Activated CD4-positive, alpha-beta T cell treated with anti-CD3 and anti-CD28 coated beads for 36 hours (primary cell): ENCODE results near the gene NLRP3. TPM values are rescaled to one million over a fixed set of nuclear protein-coding genes. Genes with fewer than 3 reads are reported as not detected.

Experiments used
- ATAC-seq: fragments of 200-7000 bp; cut with Tn5 transposase; one replicate; pipeline ENCODE4 v1.10.0; 2021; ENCODE audit warnings: mild to moderate bottlenecking, moderate library complexity
- CTCF ChIA-PET: fragments of 350-600 bp; sonication (Branson Sonifier 250); formaldehyde crosslinking; loops from one replicate; lab custom pipeline; 2021; ENCODE audit warnings: antibody characterized with exemption; lab: Charles Lee
- POLR2A ChIA-PET: fragments of 350-600 bp; sonication (Branson Sonifier 250); formaldehyde crosslinking; loops from one replicate; lab custom pipeline; 2021; ENCODE audit warnings: antibody characterized with exemption, inconsistent platforms; lab: Charles Lee
- DNase-seq: peaks from one replicate; pipeline ENCODE4 v3.0.0-alpha.2; 2020
- H3K27ac Mint-ChIP-seq: one replicate; pipeline ENCODE4 v1.8.0; 2021; ENCODE audit warnings: mixed read lengths
- H3K27me3 Mint-ChIP-seq: one replicate; pipeline ENCODE4 v1.8.0; 2021; ENCODE audit warnings: mixed read lengths
- H3K36me3 Mint-ChIP-seq: one replicate; pipeline ENCODE4 v1.8.0; 2021; ENCODE audit warnings: low read depth, mixed read lengths
- H3K4me1 Mint-ChIP-seq: one replicate; pipeline ENCODE4 v1.8.0; 2021; ENCODE audit warnings: mixed read lengths
- H3K4me3 Mint-ChIP-seq: one replicate; pipeline ENCODE4 v1.8.0; 2021; ENCODE audit warnings: mild to moderate bottlenecking, moderate library complexity, mixed read lengths
- H3K9me3 Mint-ChIP-seq: one replicate; pipeline ENCODE4 v1.8.0; 2021; ENCODE audit warnings: low read depth, mixed read lengths
- intact Hi-C, 2 experiments: fragments of 100-400 bp; cut with DNase I in 1 of 2; cut with micrococcal nuclease in 1 of 2; formaldehyde crosslinking; loops; one replicate each; pipeline versions ENCODE4 v1.14.2 to v1.15.1; 2022 to 2024; cut with DNase I, micrococcal nuclease
- total RNA-seq, 2 experiments: library from RNA; stranded (reverse); gene quantifications; one replicate each; pipeline ENCODE4 v1.2.3, GENCODE V29; 2021

NLRP3 gene
- total RNA-seq, 2 experiments from 2014 or later, result 1.0 to 1.5 TPM

DNA sequence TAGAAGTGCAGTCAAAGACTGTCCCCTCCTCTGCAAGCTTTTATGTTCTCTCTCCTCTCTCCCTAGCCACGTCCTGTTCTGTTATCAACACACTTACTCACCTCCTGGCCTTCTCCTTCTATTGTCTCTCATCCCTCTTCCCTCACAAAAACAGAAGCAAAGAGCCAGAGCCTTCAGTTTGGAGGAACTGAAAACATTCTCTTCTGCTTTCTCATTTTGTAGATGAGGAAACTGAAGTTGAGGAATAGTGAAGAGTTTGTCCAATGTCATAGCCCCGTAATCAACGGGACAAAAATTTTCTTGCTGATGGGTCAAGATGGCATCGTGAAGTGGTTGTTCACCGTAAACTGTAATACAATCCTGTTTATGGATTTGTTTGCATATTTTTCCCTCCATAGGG lies 1.9 kb downstream of the NLRP3 start:
- Mint-ChIP-seq H3K27ac (no peak overlapping the region), H3K27me3 (peaks cover 2% of the 10 kb centered on the region), H3K4me3 (no peak overlapping the region), H3K36me3 (no peaks in the 10 kb centered on the region), H3K9me3 (no peaks in the 10 kb centered on the region), H3K4me1 (peaks cover 51% of the 10 kb centered on the region)
- POLR2A ChIA-PET, result no interaction called here
- DNase-seq (no peak), ATAC-seq (no peak)
- CTCF ChIA-PET, result interaction anchor here (1.5 to 3.2 kb wide), 3 partner anchors 24 to 45 kb away, joined by 3 to 12 read pairs (median 6); no protein-coding TSS in a partner anchor
- intact Hi-C loops, result no loop called here

DNA sequence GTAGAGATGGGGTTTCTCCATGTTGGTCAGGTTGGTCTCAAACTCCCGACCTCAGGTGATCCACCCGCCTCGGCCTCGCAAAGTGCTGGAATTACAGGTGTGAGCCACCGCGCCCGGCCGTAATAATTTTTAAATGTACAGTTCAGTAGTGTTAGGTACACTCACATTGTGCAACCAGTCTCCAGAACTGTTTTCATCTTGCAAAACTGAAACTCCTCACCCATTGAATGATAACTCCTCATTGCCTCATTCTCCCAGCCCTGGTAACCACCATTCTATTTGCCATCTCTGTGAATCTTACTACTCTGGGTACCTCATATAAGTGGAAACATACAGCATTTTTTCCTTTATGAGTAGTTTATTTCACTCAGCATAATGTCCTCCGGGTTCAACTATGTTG lies 3.4 kb downstream of the NLRP3 start:
- peaks cover 2% of the 10 kb centered on the region for H3K27me3 Mint-ChIP-seq
- no peak overlapping the region for H3K4me3 Mint-ChIP-seq
- no peak overlapping the region for H3K27ac Mint-ChIP-seq
- intact Hi-C loops, result no loop called here
- peaks cover 51% of the 10 kb centered on the region for H3K4me1 Mint-ChIP-seq
- ChIA-PET POLR2A (no interaction called here), CTCF (interaction anchor here (0.6 kb wide), 1 partner anchor 29 kb away, joined by 3 read pairs; no protein-coding TSS in a partner anchor)
- H3K9me3 Mint-ChIP-seq, result no peaks in the 10 kb centered on the region
- ATAC-seq (no peak), DNase-seq (no peak)
- peaks cover 4% of the 10 kb centered on the region for H3K36me3 Mint-ChIP-seq

DNA sequence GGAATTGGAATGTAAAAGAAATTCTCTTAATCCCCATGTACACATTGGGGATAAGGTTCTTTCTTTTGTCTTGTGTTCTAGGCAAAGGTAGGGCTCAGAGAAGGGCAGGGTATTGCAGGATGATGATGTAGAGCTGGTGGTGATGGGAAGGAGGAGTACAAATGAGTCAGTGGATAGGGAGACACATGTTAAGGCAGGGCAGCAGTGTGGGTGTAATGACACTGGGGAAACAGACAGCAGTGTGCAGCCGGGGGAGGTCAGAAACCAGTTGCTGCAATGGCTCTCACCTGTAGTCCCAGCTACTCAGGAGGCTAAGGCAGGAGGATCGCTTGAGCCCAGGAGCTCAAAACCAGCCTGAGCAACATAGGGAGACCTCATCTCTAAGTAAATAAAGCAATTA lies 5.1 kb downstream of the NLRP3 start:
- Mint-ChIP-seq H3K9me3 (no peaks in the 10 kb centered on the region), H3K4me1 (peaks cover 37% of the 10 kb centered on the region), H3K27ac (no peak overlapping the region), H3K36me3 (peaks cover 14% of the 10 kb centered on the region), H3K4me3 (no peak overlapping the region), H3K27me3 (peaks cover 2% of the 10 kb centered on the region)
- DNase-seq (peak; percentile 72), ATAC-seq (peak; percentile 98)
- POLR2A ChIA-PET, result no interaction called here
- CTCF ChIA-PET, result interaction anchor here (1.1 to 1.7 kb wide), 2 partner anchors 31 to 60 kb away, joined by 3 to 5 read pairs; no protein-coding TSS in a partner anchor
- intact Hi-C loops, result loop anchor here in 1 of 2 experiments (1.0 kb wide), 1 partner anchor 31 kb away; no protein-coding TSS in a partner anchor

DNA sequence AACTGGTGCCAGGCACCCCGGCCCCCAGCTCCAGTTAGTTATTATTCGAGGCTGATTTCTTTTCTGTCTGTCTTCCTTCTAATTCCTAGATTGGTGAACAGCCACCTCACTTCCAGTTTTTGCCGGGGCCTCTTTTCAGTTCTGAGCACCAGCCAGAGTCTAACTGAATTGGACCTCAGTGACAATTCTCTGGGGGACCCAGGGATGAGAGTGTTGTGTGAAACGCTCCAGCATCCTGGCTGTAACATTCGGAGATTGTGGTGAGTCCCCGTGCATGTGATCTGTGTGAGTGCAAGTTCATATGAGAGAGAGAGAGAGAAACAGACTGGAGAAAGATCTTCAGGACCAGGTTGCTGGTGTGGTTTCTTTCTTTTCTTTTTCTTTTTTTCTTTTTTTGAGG lies 13.5 kb downstream of the NLRP3 start:
- POLR2A ChIA-PET, result no interaction called here
- Mint-ChIP-seq H3K27me3 (no peaks in the 10 kb centered on the region), H3K9me3 (no peaks in the 10 kb centered on the region), H3K27ac (no peak overlapping the region), H3K4me3 (no peak overlapping the region), H3K36me3 (peaks cover 22% of the 10 kb centered on the region), H3K4me1 (peaks cover 3% of the 10 kb centered on the region)
- DNase-seq, result no peak
- no peak for ATAC-seq
- CTCF ChIA-PET, result no interaction called here
- intact Hi-C loops, result no loop called here

DNA sequence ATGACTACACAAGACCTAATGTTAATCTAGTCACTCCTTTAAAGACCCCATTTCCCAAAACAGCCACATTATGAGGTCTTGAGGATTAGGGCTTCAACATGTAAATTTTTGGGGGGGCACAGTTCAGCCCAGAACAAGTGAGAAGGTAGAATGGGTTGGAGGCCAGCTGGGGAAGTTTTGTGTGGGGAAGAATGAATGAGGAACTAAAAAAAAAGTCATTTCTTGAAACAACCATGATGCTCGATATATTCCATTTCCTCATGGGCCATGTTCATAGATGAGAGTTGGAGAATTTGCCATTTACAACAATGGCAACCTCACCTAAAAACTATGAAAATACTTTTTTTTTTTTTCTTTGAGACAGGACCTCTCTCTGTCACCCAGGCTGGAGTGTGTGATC lies 14.5 kb downstream of the NLRP3 start:
- intact Hi-C loops, result no loop called here
- Mint-ChIP-seq H3K36me3 (peaks cover 18% of the 10 kb centered on the region), H3K4me1 (peaks cover 3% of the 10 kb centered on the region), H3K27ac (no peak overlapping the region), H3K27me3 (no peaks in the 10 kb centered on the region), H3K4me3 (no peak overlapping the region), H3K9me3 (no peaks in the 10 kb centered on the region)
- POLR2A ChIA-PET, result no interaction called here
- no peak for DNase-seq
- ATAC-seq, result no peak
- CTCF ChIA-PET, result interaction anchor here (1.2 kb wide), 1 partner anchor 49 kb away, joined by 3 read pairs; no protein-coding TSS in a partner anchor

DNA sequence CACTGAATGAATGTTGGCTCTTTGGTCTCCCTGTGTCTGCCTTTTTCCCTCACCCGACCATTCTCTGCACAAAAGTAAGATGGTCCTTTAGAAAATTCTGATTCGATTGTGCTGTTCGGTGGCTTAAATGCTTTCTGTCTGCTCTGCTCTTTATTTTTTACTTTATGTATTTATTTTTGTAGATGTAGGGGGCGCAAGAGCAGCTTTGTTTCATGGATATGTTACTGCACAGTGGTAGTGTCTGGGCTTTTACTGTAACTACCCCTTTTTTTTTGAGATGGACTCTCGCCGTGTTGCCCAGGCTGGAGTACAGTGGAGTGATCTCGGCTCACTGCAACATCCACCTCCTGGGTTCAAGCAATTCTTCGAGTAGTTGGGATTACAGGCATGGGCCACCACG lies 15.7 kb downstream of the NLRP3 start:
- CTCF ChIA-PET, result interaction anchor here (1.0 kb wide), 1 partner anchor 40 kb away, joined by 3 read pairs; no protein-coding TSS in a partner anchor
- H3K36me3 Mint-ChIP-seq, result peaks cover 17% of the 10 kb centered on the region
- ATAC-seq, result no peak

DNA sequence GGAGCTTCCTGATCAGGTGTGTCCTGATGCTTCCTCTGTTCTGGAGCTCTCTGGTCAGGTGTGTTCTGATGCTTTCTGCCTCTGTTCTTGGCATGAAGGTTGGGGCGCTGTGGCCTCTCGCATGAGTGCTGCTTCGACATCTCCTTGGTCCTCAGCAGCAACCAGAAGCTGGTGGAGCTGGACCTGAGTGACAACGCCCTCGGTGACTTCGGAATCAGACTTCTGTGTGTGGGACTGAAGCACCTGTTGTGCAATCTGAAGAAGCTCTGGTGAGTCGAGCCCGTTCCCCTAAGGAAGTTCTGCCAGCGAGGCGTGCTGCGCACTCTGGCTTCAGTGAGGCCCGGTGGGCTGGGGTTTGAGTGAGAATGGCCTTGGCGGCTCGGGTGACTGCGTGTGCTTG lies 18.0 kb downstream of the NLRP3 start:
- Mint-ChIP-seq H3K4me3 (no peak overlapping the region), H3K27me3 (no peaks in the 10 kb centered on the region), H3K4me1 (peaks cover 3% of the 10 kb centered on the region), H3K27ac (no peak overlapping the region), H3K36me3 (peaks cover 16% of the 10 kb centered on the region), H3K9me3 (no peaks in the 10 kb centered on the region)
- ChIA-PET POLR2A (no interaction called here), CTCF (no interaction called here)
- DNase-seq (no peak), ATAC-seq (no peak)
- intact Hi-C loops, result no loop called here

More for the DNA sequence above, 15.7 kb downstream of the NLRP3 start:
- intact Hi-C loops, result no loop called here
- Mint-ChIP-seq H3K4me1 (peaks cover 3% of the 10 kb centered on the region), H3K4me3 (no peak overlapping the region), H3K9me3 (no peaks in the 10 kb centered on the region), H3K27ac (no peak overlapping the region), H3K27me3 (no peaks in the 10 kb centered on the region)
- DNase-seq, result no peak
- POLR2A ChIA-PET, result no interaction called here

DNA sequence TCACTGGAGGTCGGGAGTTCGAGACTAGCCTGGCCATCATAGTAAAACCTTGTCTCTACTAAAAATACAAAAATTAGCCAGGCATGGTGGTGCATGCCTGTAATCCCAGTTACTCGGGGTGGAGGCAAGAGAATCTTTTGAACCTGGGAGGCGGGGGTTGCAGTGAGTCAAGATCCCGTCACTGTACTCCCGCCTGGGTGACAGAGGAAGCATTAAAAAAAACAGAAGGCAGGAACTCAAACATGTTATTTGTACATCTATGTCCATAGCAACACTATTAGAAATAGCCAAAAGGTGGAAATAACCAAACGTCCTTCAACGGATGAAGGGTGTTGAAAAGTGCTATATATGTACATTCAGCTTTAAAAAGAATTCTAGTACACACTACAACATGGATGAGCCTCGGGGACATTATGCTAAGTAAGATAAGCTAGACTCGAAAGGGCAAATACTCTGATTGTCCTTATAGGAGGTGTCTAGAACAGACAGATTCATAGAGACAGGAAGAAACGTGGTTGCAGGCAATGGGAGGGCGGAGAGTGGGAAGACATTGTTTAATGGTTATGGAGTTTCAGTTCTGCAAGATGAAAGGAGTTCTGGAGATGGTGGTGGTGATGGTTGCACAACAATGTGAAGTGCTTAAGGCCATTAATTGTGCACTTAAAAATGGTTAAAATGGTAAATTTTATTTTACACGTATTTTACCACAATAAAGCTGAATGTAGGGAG lies 19.2 kb downstream of the NLRP3 start:
- POLR2A ChIA-PET, result no interaction called here
- Mint-ChIP-seq H3K4me1 (peaks cover 4% of the 10 kb centered on the region), H3K4me3 (no peak overlapping the region), H3K27me3 (no peaks in the 10 kb centered on the region), H3K9me3 (no peaks in the 10 kb centered on the region), H3K27ac (no peak overlapping the region), H3K36me3 (peaks cover 21% of the 10 kb centered on the region)
- ATAC-seq (no peak), DNase-seq (no peak)
- intact Hi-C loops, result no loop called here
- CTCF ChIA-PET, result interaction anchor here (1.6 kb wide), 1 partner anchor 45 kb away, joined by 5 read pairs; no protein-coding TSS in a partner anchor

DNA sequence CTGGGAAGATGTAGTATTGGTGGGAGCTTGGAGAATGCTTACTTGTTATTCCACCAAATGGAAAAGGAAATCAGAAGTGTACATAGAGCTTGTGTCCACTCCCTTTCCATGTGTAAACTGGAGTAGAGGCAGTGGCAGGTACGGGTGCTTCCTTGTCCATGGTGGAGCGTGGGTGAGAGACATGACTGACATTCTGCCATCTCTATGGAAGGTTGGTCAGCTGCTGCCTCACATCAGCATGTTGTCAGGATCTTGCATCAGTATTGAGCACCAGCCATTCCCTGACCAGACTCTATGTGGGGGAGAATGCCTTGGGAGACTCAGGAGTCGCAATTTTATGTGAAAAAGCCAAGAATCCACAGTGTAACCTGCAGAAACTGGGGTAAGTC lies 19.8 kb downstream of the NLRP3 start:
- no peaks in the 10 kb centered on the region for H3K9me3 Mint-ChIP-seq
- ChIA-PET CTCF (interaction anchor here (1.6 kb wide), 1 partner anchor 45 kb away, joined by 5 read pairs; no protein-coding TSS in a partner anchor), POLR2A (no interaction called here)
- DNase-seq (no peak), ATAC-seq (no peak)
- H3K27me3 Mint-ChIP-seq, result no peaks in the 10 kb centered on the region
- no peak overlapping the region for H3K27ac Mint-ChIP-seq
- no peak overlapping the region for H3K4me3 Mint-ChIP-seq
- H3K4me1 Mint-ChIP-seq, result peaks cover 2% of the 10 kb centered on the region
- peaks cover 18% of the 10 kb centered on the region for H3K36me3 Mint-ChIP-seq
- intact Hi-C loops, result no loop called here

DNA sequence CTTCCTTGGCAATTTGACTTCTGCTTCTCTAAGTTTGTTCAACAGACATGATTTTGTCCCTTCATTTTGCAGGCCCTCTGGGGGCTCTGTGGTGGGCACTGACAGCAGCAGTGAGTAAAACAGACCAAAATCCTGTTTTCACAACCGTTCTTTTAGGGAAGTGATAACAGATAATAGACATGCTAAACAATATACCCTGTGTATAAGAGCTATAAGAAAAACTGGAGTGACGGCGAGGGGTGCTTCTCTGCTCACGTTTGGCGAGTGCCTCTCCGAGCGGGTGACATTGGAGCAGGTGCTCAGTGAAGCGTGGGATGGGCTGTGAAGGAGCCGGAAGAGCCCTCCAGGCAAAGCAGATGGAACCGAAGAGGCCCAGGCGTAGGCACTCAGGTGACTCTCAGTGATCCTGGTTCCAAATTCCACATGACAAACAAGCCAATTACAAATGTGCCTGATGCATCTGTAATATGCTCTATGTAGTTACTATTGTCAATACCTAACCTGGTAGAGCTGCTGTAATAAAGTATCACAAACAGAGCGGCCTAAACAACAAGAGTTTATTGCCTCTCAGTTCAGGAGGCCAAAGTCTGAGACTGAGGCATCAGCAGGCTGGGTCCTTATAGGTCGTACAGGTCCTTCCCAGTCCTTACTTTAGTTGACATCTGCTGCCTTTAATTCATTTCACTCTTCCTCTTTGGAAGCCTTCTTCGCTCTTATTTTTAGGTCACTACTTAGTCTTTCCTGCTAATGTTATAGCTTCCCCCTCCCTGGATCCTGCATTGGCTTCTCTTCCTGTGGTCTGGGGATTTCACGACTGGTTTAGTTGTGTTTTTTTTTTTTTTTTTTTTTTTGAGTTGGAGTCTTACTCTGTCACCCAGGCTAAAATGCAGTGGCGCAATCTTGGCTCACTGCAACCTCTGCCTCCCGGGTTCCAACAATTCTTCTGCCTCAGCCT lies 21.9 kb downstream of the NLRP3 start:
- H3K27me3 Mint-ChIP-seq, result no peaks in the 10 kb centered on the region
- no peak overlapping the region for H3K4me3 Mint-ChIP-seq
- H3K27ac Mint-ChIP-seq, result no peak overlapping the region
- intact Hi-C loops, result no loop called here
- DNase-seq (no peak), ATAC-seq (no peak)
- peaks cover 2% of the 10 kb centered on the region for H3K4me1 Mint-ChIP-seq
- CTCF ChIA-PET, result no interaction called here
- no peaks in the 10 kb centered on the region for H3K9me3 Mint-ChIP-seq
- peaks cover 16% of the 10 kb centered on the region for H3K36me3 Mint-ChIP-seq
- POLR2A ChIA-PET, result no interaction called here

DNA sequence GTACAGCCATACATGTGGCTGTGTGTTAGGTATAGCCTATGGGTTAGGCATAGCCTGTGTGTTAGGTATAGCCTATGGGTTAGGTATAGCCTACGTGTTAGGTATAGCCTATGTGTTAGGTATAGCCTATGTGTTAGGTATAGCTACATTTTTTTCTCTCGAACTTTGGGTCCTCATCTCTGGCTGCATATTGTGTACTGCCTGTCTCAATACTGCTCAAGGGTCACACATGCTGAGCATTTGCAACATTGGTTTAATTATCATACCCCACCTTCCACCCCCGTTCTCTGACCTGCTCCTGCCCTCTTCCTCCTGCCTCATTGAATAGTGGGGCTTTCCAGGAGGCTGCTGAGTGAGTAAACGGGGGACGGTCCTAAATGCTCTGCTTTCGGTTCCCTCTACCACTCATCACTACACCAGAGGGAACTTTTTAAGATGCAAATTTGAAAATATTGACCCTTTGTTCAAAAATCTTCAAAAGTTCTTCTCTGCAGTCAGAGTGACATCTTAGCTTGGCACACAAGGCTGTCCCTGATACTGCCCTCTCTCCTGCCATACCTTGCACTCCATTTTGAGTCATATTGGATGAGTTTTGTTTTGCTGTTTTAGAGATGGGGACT lies 24.1 kb downstream of the NLRP3 start:
- H3K4me1 Mint-ChIP-seq, result peaks cover 2% of the 10 kb centered on the region
- no peak overlapping the region for H3K27ac Mint-ChIP-seq
- H3K27me3 Mint-ChIP-seq, result no peaks in the 10 kb centered on the region
- intact Hi-C loops, result no loop called here
- no peak for DNase-seq
- peaks cover 16% of the 10 kb centered on the region for H3K36me3 Mint-ChIP-seq
- POLR2A ChIA-PET, result no interaction called here
- no peak overlapping the region for H3K4me3 Mint-ChIP-seq
- no peaks in the 10 kb centered on the region for H3K9me3 Mint-ChIP-seq
- peak; percentile 30 for ATAC-seq
- CTCF ChIA-PET, result no interaction called here
